Suprapubic skin (tissue), 3 donors: ENCODE measurements around the gene AFMID.

ENCODE experiments used
- CTCF ChIP-seq, 2 donors: fragments of 200-600 bp in 1 of 2; fragments of 450-650 bp in 1 of 2; sonication (generic) in 1 of 2; IDR thresholded peaks; one replicate each; pipeline ENCODE4 v1.5.1; 2016 to 2019; ENCODE audit warnings: antibody characterized with exemption in 2 of 2, mild to moderate bottlenecking in 1 of 2, moderate library complexity in 1 of 2
- POLR2A ChIP-seq, 2 donors: fragments of 450-650 bp; IDR thresholded peaks; one replicate each; pipeline ENCODE4 v1.6.1; 2017; ENCODE audit warnings: antibody characterized with exemption in 2 of 2, mild to moderate bottlenecking in 2 of 2, moderate library complexity in 2 of 2

GRCh38 chr17:78223765-78224164 lies 36.6 kb downstream of the AFMID start:
- TF ChIP-seq POLR2A (IDR thresholded peaks at IDR 0.05) = no peak
- no peak for TF ChIP-seq CTCF (IDR thresholded peaks at IDR 0.05)
